GM19438 (cell line): Measurements from ENCODE around the gene CHST2.
A peak's percentile ranks its signal among the peaks of the same experiment; 100 is the strongest.
"Not testable (repeated sequence)": the region's sequence is repeated elsewhere in the genome, so short reads cannot be mapped to it uniquely, and the experiment has no call there.

Experiments
- ATAC-seq: cut with Tn5 transposase; IDR thresholded peaks from one replicate; pipeline ENCODE4 v1.9.1; 2021; ENCODE audit warnings: low read depth; ENCODE audit not compliant: unreplicated experiment

Gene CHST2

GRCh38 chr3:143119009-143119914 lies at the start of gene CHST2:
Gene CHST2 (plus strand): TSS chr3:143119771. CDS start chr3:143120817, 1,046 bp downstream.
- ATAC-seq, result peak; percentile 60

- no peak for ATAC-seq
These were observed 48.5 kb upstream of the CHST2 start for GRCh38 chr3:143070977-143071551.

- ATAC-seq, result no peak
These were observed 47.8 kb upstream of the CHST2 start for GRCh38 chr3:143071776-143072175.

- ATAC-seq, result not testable (repeated sequence)
These were observed 47.1 kb upstream of the CHST2 start for GRCh38 chr3:143072298-143073020.

GRCh38 chr3:143073541-143073940 lies 46.0 kb upstream of the CHST2 start:
- not testable (repeated sequence) for ATAC-seq

- ATAC-seq, result not testable (repeated sequence)
These were observed 45.6 kb upstream of the CHST2 start for GRCh38 chr3:143073983-143074382.

GRCh38 chr3:143078883-143079282 lies 40.7 kb upstream of the CHST2 start:
- no peak for ATAC-seq

GRCh38 chr3:143080196-143080595 lies 39.4 kb upstream of the CHST2 start:
- ATAC-seq, result no peak

GRCh38 chr3:143081365-143081764 lies 38.2 kb upstream of the CHST2 start:
- no peak for ATAC-seq

GRCh38 chr3:143081844-143082778 lies 37.5 kb upstream of the CHST2 start:
- peak; percentile 54 for ATAC-seq

- ATAC-seq, result no peak
These were observed 35.8 kb upstream of the CHST2 start for GRCh38 chr3:143083781-143084180.

- peak; percentile 71 for ATAC-seq
These were observed 34.5 kb upstream of the CHST2 start for GRCh38 chr3:143084856-143085731.

GRCh38 chr3:143088835-143089234 lies 30.7 kb upstream of the CHST2 start:
- ATAC-seq, result no peak

GRCh38 chr3:143089965-143090364 lies 29.6 kb upstream of the CHST2 start:
- no peak for ATAC-seq

- no peak for ATAC-seq
These were observed 29.1 kb upstream of the CHST2 start for GRCh38 chr3:143090486-143090885.

GRCh38 chr3:143090976-143091837 lies 28.4 kb upstream of the CHST2 start:
- ATAC-seq, result no peak

GRCh38 chr3:143092191-143092590 lies 27.4 kb upstream of the CHST2 start:
- ATAC-seq, result no peak

- no peak for ATAC-seq
These were observed 23.8 kb upstream of the CHST2 start for GRCh38 chr3:143095813-143096212.
